Fibroblast of skin of back (primary cell): ENCODE data around the gene LGALS12. TPM values are rescaled to one million over a fixed set of nuclear protein-coding genes. Genes with fewer than 3 reads are reported as not detected.

Experiments
- DNase-seq: peaks from one replicate; pipeline ENCODE4 v3.0.0-alpha.2; 2013
- polyA plus RNA-seq, 2 experiments: library from polyadenylated mRNA; unstranded; fragments of 120-200 nt; gene quantifications; one replicate each; pipeline ENCODE4 v1.2.1, GENCODE V29; 2013; ENCODE audit not compliant: insufficient read length in 2 of 2

LGALS12 gene
- not detected for polyA plus RNA-seq (2013, experiment 1 of 2; ENCODE audit: insufficient read length)
- not detected for polyA plus RNA-seq (2013, experiment 2 of 2; ENCODE audit: insufficient read length)

GRCh38 chr11:63505857-63506528, at the start of gene LGALS12:
Gene LGALS12, plus strand, starts transcription at chr11:63506084. Its CDS starts 375 bp downstream, at chr11:63506459.
- DNase-seq: no peak

GRCh38 chr11:63459586-63459985, 46.3 kb upstream of the LGALS12 start:
- no peak for DNase-seq

- DNase-seq: no peak
Observed at GRCh38 chr11:63462137-63462536, 43.7 kb upstream of the LGALS12 start.

GRCh38 chr11:63470311-63470710, 35.6 kb upstream of the LGALS12 start:
- no peak for DNase-seq

GRCh38 chr11:63472372-63472771, 33.5 kb upstream of the LGALS12 start:
- no peak for DNase-seq

GRCh38 chr11:63476618-63477017, 29.3 kb upstream of the LGALS12 start:
- no peak for DNase-seq

- DNase-seq: peak; percentile 73
Observed at GRCh38 chr11:63478896-63479295, 27.0 kb upstream of the LGALS12 start.

GRCh38 chr11:63480039-63480438, 25.8 kb upstream of the LGALS12 start:
- no peak for DNase-seq

- DNase-seq: no peak
Observed at GRCh38 chr11:63485777-63486176, 20.1 kb upstream of the LGALS12 start.

GRCh38 chr11:63488789-63489188, 17.1 kb upstream of the LGALS12 start:
- no peak for DNase-seq

GRCh38 chr11:63489879-63490278, 16.0 kb upstream of the LGALS12 start:
- no peak for DNase-seq

- no peak for DNase-seq
Observed at GRCh38 chr11:63490551-63491239, 15.2 kb upstream of the LGALS12 start, which contains the start of gene PLAAT5. Gene PLAAT5, minus strand, starts transcription at chr11:63491167. Its CDS starts 133 bp downstream, at chr11:63491034.

GRCh38 chr11:63491240-63491587, 14.7 kb upstream of the LGALS12 start:
- no peak for DNase-seq

- DNase-seq: no peak
Observed at GRCh38 chr11:63491636-63492372, 14.1 kb upstream of the LGALS12 start.

- no peak for DNase-seq
Observed at GRCh38 chr11:63492441-63492840, 13.4 kb upstream of the LGALS12 start.

GRCh38 chr11:63493127-63493526, 12.8 kb upstream of the LGALS12 start:
- no peak for DNase-seq

GRCh38 chr11:63494975-63495374, 10.9 kb upstream of the LGALS12 start:
- DNase-seq: no peak

- DNase-seq: no peak
Observed at GRCh38 chr11:63499874-63500273, 6.0 kb upstream of the LGALS12 start.

GRCh38 chr11:63501236-63501635, 4.6 kb upstream of the LGALS12 start:
- no peak for DNase-seq

GRCh38 chr11:63502252-63502820, 3.5 kb upstream of the LGALS12 start:
- no peak for DNase-seq

- no peak for DNase-seq
Observed at GRCh38 chr11:63503492-63503891, 2.4 kb upstream of the LGALS12 start.

GRCh38 chr11:63504054-63504453, 1.8 kb upstream of the LGALS12 start:
- no peak for DNase-seq
